HAP-1 (cell line): Measurements from ENCODE around the gene TRIM71.
"Not testable (repeated sequence)": the region's sequence is repeated elsewhere in the genome, so short reads cannot be mapped to it uniquely, and the experiment has no call there.

Experiments
- DNase-seq, 2 experiments: peaks; one replicate each; pipeline ENCODE4 v3.0.0-alpha.2; 2016 to 2020; ENCODE audit warnings: low spot score in 2 of 2
- H3K27me3 ChIP-seq: fragments of 250-450 bp; sonication (Bioruptor Pico); 2 replicates; pipeline ENCODE4 v1.5.1; 2020; ENCODE audit warnings: low read depth, mild to moderate bottlenecking, moderate library complexity
- H3K36me3 ChIP-seq: fragments of 250-450 bp; sonication (Bioruptor Pico); replicated peaks from 2 replicates; pipeline ENCODE4 v1.5.1; 2020; ENCODE audit warnings: mild to moderate bottlenecking
- H3K4me1 ChIP-seq: fragments of 250-450 bp; sonication (Bioruptor Pico); 2 replicates; pipeline ENCODE4 v1.5.1; 2020; ENCODE audit warnings: mild to moderate bottlenecking
- H3K4me3 ChIP-seq: fragments of 250-450 bp; sonication (Bioruptor Pico); 2 replicates; pipeline ENCODE4 v1.5.1; 2020; ENCODE audit warnings: mild to moderate bottlenecking, moderate library complexity
- H3K9me3 ChIP-seq: fragments of 250-450 bp; sonication (Bioruptor Pico); 2 replicates; pipeline ENCODE4 v1.5.1; 2020; ENCODE audit warnings: mild to moderate bottlenecking, moderate library complexity
- in situ Hi-C: fragments of 300-500 bp; cut with MboI; formaldehyde crosslinking; loops from 3 replicates; pipeline ENCODE4 v1.14.3; 2020; ENCODE audit warnings: low sequenced_read_pairs, inconsistent platforms, mixed read lengths

Gene TRIM71

DNA sequence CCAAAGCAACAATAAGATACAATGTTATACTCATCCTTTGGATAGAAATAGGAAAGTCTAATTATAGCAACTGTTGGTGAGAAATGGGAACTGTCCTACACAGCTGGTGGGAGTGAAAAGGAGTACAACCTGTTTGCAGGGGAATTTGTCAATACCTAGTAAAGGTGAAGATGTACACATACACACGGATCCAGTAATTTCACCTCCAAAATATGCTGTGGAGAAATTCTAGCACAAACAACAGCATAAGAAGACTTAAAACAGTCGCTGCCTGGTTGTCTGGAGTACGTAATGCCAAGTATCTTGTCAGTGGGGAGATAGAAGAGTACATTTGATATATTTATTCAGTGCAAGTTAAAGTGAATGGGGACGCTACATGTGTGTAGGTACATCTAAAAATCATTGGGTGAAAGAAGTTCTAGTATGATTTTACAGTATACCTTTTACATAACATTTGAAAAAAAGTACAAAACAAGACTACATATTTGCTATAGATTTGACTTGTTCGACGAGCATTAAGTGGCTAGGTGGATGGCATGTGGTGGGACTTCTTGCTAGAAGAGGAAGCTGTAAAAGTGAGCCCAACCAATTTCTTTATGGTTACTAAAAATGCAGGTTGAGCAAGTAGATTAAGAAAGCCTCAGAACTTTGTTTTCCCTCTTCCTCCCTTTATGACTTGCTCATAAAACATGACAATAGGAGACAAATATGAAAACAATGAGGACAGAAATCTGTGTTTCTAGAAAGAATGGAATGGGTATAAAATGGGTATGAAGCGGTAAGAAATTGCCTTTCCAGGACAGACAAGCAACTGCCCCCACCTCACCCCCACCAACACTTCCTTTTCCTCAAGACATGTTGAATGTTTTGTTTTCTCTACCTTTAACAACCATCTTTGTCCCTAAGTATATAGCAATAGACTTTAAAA, 83.5 kb downstream of the TRIM71 start:
- peaks cover 9% of the 10 kb centered on the region for H3K4me1 ChIP-seq
- in situ Hi-C loops, result no loop called here
- H3K4me3 ChIP-seq, result no peak overlapping the region
- DNase-seq, result peak in 1 of 2 experiments; percentile 16
- H3K9me3 ChIP-seq, result no peaks in the 10 kb centered on the region
- peaks cover 3% of the 10 kb centered on the region; the same call in 1 of the 2 replicates for H3K36me3 ChIP-seq
- H3K27me3 ChIP-seq, result no peaks in the 10 kb centered on the region

- H3K9me3 ChIP-seq, DNase-seq, H3K36me3 ChIP-seq, H3K27me3 ChIP-seq, in situ Hi-C loops, H3K4me3 ChIP-seq, H3K4me1 ChIP-seq: not testable (repeated sequence)
These were observed 85.1 kb downstream of the TRIM71 start for GRCh38 chr3:32902887-32903371.

DNA sequence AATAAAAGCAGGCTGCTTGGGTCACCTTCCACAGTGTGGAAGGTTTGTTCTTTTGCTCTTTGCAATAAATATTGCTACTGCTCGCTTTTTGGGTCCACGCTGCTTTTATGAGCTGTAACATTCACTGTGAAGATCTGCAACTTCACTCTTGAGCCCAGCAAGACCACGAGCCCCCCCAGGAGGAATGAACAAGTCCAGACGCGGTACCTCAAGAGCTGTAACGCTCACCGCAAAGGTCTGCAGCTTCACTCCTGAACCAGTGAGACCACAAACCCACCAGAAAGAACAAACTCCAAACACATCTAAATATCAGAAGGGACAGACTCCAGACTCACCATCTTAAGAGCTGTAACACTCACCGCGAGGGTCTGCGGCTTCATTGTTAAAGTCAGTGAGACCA, 86.2 kb downstream of the TRIM71 start:
- Histone ChIP-seq H3K27me3 (no peaks in the 10 kb centered on the region), H3K4me1 (peaks cover 9% of the 10 kb centered on the region), H3K36me3 (no peaks in the 10 kb centered on the region; the same call in 1 of the 2 replicates), H3K4me3 (no peak overlapping the region), H3K9me3 (no peaks in the 10 kb centered on the region)
- no peak for DNase-seq
- in situ Hi-C loops, result no loop called here

DNA sequence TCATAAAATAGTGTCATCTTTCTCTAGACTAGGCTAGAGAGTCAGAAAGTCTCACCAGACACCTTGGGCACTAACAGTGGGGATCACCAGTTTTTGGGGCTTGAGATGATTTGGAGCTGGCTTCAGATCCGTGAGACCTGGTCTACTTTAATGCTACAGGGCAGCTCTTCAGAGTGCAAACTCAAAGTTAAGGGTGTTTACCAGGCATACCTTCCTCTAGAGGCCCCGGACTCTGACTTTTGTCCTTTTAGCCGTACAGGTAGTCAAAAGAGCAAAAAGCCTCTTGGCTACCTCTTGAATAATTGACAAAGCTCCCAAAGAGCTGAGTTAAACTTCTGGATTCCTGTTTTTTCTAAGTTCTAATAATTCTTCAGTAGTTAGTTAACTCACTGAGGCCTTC, 92.2 kb downstream of the TRIM71 start:
- no peaks in the 10 kb centered on the region for H3K36me3 ChIP-seq
- DNase-seq, result no peak
- in situ Hi-C loops, result no loop called here
- H3K27me3 ChIP-seq, result no peaks in the 10 kb centered on the region
- H3K9me3 ChIP-seq, result no peaks in the 10 kb centered on the region
- H3K4me1 ChIP-seq, result no peaks in the 10 kb centered on the region
- no peak overlapping the region for H3K4me3 ChIP-seq

GRCh38 chr3:32910954-32911353, 93.2 kb downstream of the TRIM71 start:
- Histone ChIP-seq H3K36me3 (no peaks in the 10 kb centered on the region), H3K9me3 (no peaks in the 10 kb centered on the region), H3K4me3 (no peak overlapping the region), H3K4me1 (no peaks in the 10 kb centered on the region), H3K27me3 (no peaks in the 10 kb centered on the region)
- DNase-seq, result no peak
- in situ Hi-C loops, result no loop called here

DNA sequence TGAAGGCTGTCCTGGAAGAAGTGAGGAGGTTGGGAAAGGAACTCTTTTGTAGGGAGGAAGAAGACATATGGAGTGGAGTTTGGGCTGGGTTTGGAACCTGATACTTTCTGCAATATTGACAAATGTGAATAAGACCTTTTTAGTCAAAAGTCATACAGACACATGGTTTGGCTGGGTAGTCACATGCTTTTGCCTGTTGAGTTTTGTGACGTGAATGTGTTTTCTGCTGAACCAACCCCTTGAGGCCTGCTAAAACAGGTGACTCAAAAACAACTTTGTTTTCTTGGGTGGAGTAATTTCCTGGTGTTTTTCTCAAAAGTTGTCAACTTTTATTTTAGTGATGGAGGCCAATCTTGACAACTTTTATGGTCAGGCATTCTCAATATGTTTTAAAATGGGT, 94.2 kb downstream of the TRIM71 start:
- Histone ChIP-seq H3K27me3 (no peaks in the 10 kb centered on the region), H3K9me3 (no peaks in the 10 kb centered on the region), H3K36me3 (no peaks in the 10 kb centered on the region), H3K4me1 (no peaks in the 10 kb centered on the region), H3K4me3 (no peak overlapping the region)
- in situ Hi-C loops, result no loop called here
- DNase-seq, result no peak

DNA sequence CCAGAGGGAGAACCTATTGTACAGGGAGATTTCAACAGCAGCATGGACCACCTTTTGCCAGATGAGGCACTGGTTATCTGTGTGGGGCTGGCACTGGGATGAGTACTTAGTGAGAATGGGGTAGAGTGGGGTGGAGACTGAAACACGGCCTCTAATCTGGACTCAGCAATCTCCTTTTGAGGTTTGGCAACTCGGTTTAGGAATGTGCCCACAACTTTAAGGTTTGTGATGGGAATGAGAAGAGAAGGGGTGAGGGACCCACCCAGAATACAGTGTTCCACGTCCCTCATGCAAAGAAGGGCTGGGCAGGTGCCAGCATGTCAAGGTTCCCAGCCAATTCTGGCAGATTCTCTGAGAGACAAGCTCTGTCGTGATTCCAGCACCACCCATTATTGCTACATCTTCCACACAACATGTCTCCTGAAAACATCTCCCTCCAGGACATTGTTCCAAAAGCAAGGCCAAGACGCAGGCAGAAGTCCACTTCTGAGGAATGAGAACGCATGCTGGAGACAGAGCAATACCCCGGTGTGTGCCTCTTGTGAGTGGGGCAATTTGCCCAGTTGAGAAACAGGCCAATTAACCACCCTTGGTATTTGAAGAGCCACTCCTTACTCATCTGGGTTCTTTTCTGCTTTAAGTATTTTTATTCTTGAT, 96.1 kb downstream of the TRIM71 start:
- DNase-seq, result no peak
- in situ Hi-C loops, result no loop called here
- H3K4me1 ChIP-seq, result no peaks in the 10 kb centered on the region
- H3K9me3 ChIP-seq, result no peaks in the 10 kb centered on the region
- H3K36me3 ChIP-seq, result no peaks in the 10 kb centered on the region
- no peak overlapping the region for H3K4me3 ChIP-seq
- H3K27me3 ChIP-seq, result no peaks in the 10 kb centered on the region

DNA sequence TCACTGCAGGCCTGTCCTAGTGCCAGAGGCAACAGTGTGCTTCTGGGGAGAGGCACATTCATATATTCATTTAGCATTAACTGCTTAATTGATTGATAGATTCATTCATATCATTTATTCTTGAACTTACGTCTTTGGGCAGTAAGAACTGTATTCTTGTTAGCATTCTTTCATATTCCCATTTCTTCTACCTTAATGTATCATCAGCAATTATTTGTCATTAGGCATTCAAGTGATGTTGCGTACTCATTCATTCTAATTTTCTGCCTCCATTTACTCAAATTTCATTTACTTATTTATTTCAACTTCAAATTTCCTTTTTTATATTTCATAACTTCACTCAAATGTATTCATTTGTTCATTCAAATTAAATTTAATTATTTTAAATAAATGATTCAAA, 102.1 kb downstream of the TRIM71 start:
- in situ Hi-C loops, result no loop called here
- no peak overlapping the region for H3K4me3 ChIP-seq

GRCh38 chr3:32922078-32922477, 104.3 kb downstream of the TRIM71 start:
- in situ Hi-C loops, result no loop called here
- no peaks in the 10 kb centered on the region for H3K36me3 ChIP-seq
- DNase-seq, result no peak
- no peaks in the 10 kb centered on the region for H3K4me1 ChIP-seq
- no peaks in the 10 kb centered on the region for H3K27me3 ChIP-seq
- H3K9me3 ChIP-seq, result no peaks in the 10 kb centered on the region
- no peak overlapping the region for H3K4me3 ChIP-seq

More for the DNA sequence above, 102.1 kb downstream of the TRIM71 start:
- DNase-seq, result no peak
- Histone ChIP-seq H3K36me3 (no peaks in the 10 kb centered on the region), H3K4me1 (no peaks in the 10 kb centered on the region), H3K27me3 (no peaks in the 10 kb centered on the region), H3K9me3 (no peaks in the 10 kb centered on the region)

DNA sequence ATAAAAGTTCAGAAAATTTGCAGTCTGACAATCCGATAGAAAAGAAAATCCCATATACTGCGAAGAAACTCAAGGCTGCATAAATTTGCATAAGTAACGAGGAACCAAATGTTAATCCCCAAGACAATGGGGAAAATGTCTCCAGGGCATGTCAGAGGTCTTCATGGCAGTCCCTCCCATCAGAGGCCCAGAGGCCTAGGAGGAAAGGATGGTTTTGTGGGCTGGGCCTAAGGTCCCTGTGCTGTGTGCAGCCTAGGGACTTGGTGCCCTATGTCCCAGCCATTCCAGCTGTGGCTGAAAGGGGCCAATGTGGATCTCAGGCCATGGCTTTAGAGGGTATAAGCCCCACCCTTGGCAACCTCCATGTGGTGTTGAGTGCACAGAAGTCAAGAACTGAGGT, 112.4 kb downstream of the TRIM71 start:
- in situ Hi-C loops, result loop anchor here (5.0 to 25.0 kb wide), 2 partner anchors 193 to 418 kb away; partner anchors contain the start of gene CMTM6
- Histone ChIP-seq H3K36me3 (no peaks in the 10 kb centered on the region), H3K4me3 (no peak overlapping the region), H3K9me3 (no peaks in the 10 kb centered on the region; the same call in 1 of the 2 replicates), H3K4me1 (peaks cover 9% of the 10 kb centered on the region), H3K27me3 (no peaks in the 10 kb centered on the region)
- DNase-seq, result peak; percentile 10 to 62

- not testable (repeated sequence) for H3K4me3 ChIP-seq, H3K36me3 ChIP-seq, H3K27me3 ChIP-seq, H3K9me3 ChIP-seq, DNase-seq, H3K4me1 ChIP-seq
- in situ Hi-C loops, result loop anchor here (5.0 to 25.0 kb wide), 2 partner anchors 194 to 419 kb away; partner anchors contain the start of gene CMTM6
These were observed 113.5 kb downstream of the TRIM71 start for GRCh38 chr3:32931273-32931672.

GRCh38 chr3:32934150-32934742, 116.4 kb downstream of the TRIM71 start:
- H3K9me3 ChIP-seq, result no peaks in the 10 kb centered on the region; the same call in 1 of the 2 replicates
- H3K36me3 ChIP-seq, result no peaks in the 10 kb centered on the region
- no peak overlapping the region for H3K4me3 ChIP-seq
- in situ Hi-C loops, result loop anchor here (5.0 to 25.0 kb wide), 2 partner anchors 197 to 422 kb away; partner anchors contain the start of gene CMTM6
- DNase-seq, result peak; percentile 19 to 59
- peaks cover 9% of the 10 kb centered on the region for H3K4me1 ChIP-seq
- no peaks in the 10 kb centered on the region for H3K27me3 ChIP-seq

DNA sequence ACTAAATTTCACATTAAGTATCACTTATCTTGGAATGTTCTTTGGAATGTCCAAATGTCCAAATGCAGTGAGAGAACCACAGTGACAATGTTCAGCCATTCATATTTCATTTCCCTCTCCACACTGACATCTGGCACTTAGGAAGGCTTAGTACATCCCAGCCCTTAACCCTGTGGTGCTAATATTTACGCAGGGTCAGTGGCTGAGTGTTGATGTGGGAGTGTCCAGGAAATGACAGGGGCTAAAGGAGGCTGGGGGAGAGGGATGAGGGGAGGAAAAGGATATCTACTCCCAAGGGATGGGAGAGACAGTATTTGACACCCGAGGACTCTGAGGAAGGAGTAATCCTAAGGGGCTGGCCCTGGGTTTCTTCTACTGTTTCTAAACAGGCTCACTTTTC, 119.5 kb downstream of the TRIM71 start:
- Histone ChIP-seq H3K27me3 (no peaks in the 10 kb centered on the region), H3K4me1 (no peaks in the 10 kb centered on the region), H3K4me3 (no peak overlapping the region), H3K9me3 (no peaks in the 10 kb centered on the region), H3K36me3 (no peaks in the 10 kb centered on the region)
- in situ Hi-C loops, result loop anchor here (25.0 kb wide), 1 partner anchor 425 kb away; the partner anchor contains the start of gene CMTM6
- DNase-seq, result no peak
